MM.1S (cell line): ENCODE data around the gene MAGI1.

Experiments used
- DNase-seq: peaks from one replicate; pipeline ENCODE4 v3.0.0-alpha.2; 2015
- H2AFZ ChIP-seq: fragments of 300-600 bp; sonication (generic); 2 replicates; pipeline ENCODE4 v1.6.0; 2016; ENCODE audit warnings: antibody characterized with exemption, low read length
- H3F3A ChIP-seq: fragments of 300-600 bp; sonication (generic); 2 replicates; pipeline ENCODE4 v1.6.1; 2016; ENCODE audit warnings: mild to moderate bottlenecking, antibody characterized with exemption, low read length, moderate library complexity, mixed read lengths; ENCODE audit not compliant: insufficient read depth
- H3K27ac ChIP-seq: fragments of 300-600 bp; sonication (generic); 2 replicates; pipeline ENCODE4 v1.5.1; 2016; ENCODE audit warnings: mild to moderate bottlenecking, low read length
- H3K27me3 ChIP-seq: fragments of 300-600 bp; sonication (generic); replicated peaks from 2 replicates; pipeline ENCODE4 v1.6.0; 2016; ENCODE audit warnings: low read length; ENCODE audit not compliant: insufficient read depth
- H3K36me3 ChIP-seq: fragments of 300-600 bp; sonication (generic); replicated peaks from 2 replicates; pipeline ENCODE4 v1.6.1; 2016; ENCODE audit warnings: mild to moderate bottlenecking, low read length, mixed read lengths; ENCODE audit not compliant: insufficient read depth
- H3K4me1 ChIP-seq: fragments of 300-600 bp; sonication (generic); 2 replicates; pipeline ENCODE4 v1.6.1; 2016; ENCODE audit warnings: low read length, mixed read lengths
- H3K4me2 ChIP-seq: fragments of 300-600 bp; sonication (generic); 2 replicates; pipeline ENCODE4 v1.6.0; 2016; ENCODE audit warnings: low read depth, low read length
- H3K4me3 ChIP-seq: fragments of 300-600 bp; sonication (generic); 2 replicates; pipeline ENCODE4 v1.5.1; 2016; ENCODE audit warnings: low read length, mixed read lengths
- H3K79me2 ChIP-seq: fragments of 300-600 bp; sonication (generic); 2 replicates; pipeline ENCODE4 v1.6.1; 2016; ENCODE audit warnings: mixed run types, low read length, mixed read lengths
- H3K9ac ChIP-seq: fragments of 300-600 bp; sonication (generic); 2 replicates; pipeline ENCODE4 v1.6.1; 2016; ENCODE audit warnings: low read length, mixed read lengths
- H3K9me2 ChIP-seq: fragments of 300-600 bp; sonication (generic); replicated peaks from 2 replicates; pipeline ENCODE4 v1.6.1; 2016; ENCODE audit warnings: mild to moderate bottlenecking, low read length, mixed read lengths; ENCODE audit not compliant: insufficient read depth
- H3K9me3 ChIP-seq: fragments of 300-600 bp; sonication (generic); replicated peaks from 2 replicates; pipeline ENCODE4 v1.6.1; 2016; ENCODE audit warnings: mild to moderate bottlenecking, low read length, mixed read lengths; ENCODE audit not compliant: insufficient read depth
- H4K20me1 ChIP-seq: fragments of 300-600 bp; sonication (generic); 2 replicates; pipeline ENCODE4 v1.6.1; 2016; ENCODE audit warnings: mild to moderate bottlenecking, low read length, moderate library complexity, mixed read lengths; ENCODE audit not compliant: insufficient read depth
- CTCF ChIP-seq: fragments of 300-600 bp; sonication (generic); IDR thresholded peaks from 2 replicates; pipeline ENCODE4 v1.5.1; 2016; ENCODE audit warnings: antibody characterized with exemption, low read length, mixed read lengths
- EZH2 ChIP-seq: fragments of 300-600 bp; sonication (generic); optimal IDR thresholded peaks from 2 replicates; pipeline ENCODE3; 2017; ENCODE audit warnings: low read depth, mild to moderate bottlenecking, antibody characterized with exemption, low read length, mixed read lengths
- EZH2phosphoT487 ChIP-seq: fragments of 300-600 bp; sonication (generic); IDR thresholded peaks from 2 replicates; pipeline ENCODE4 v1.6.1; 2018; ENCODE audit warnings: antibody characterized with exemption, low read length

The MAGI1 gene

GRCh38 chr3:65439641-65440284, 599.0 kb downstream of the MAGI1 start:
- TF ChIP-seq EZH2, result no peak
- TF ChIP-seq EZH2phosphoT487, result no peak
- TF ChIP-seq CTCF, result peak; percentile 36

GRCh38 chr3:65438612-65439011, 600.1 kb downstream of the MAGI1 start:
- Histone ChIP-seq H4K20me1 (no peaks in the 10 kb centered on the region), H3K27me3 (no peaks in the 10 kb centered on the region), H3K27ac (no peak overlapping the region), H3K9ac (no peak overlapping the region), H2AFZ (no peak overlapping the region), H3K79me2 (no peaks in the 10 kb centered on the region), H3K4me3 (no peak overlapping the region), H3K4me2 (peak overlapping the region; percentile 11; the same call in 1 of the 2 replicates), H3K36me3 (no peaks in the 10 kb centered on the region), H3F3A (no peaks in the 10 kb centered on the region), H3K9me3 (no peaks in the 10 kb centered on the region), H3K9me2 (no peaks in the 10 kb centered on the region), H3K4me1 (no peaks in the 10 kb centered on the region)
- TF ChIP-seq EZH2phosphoT487 (no peak), CTCF (no peak), EZH2 (no peak)
- no peak for DNase-seq

More at GRCh38 chr3:65439641-65440284, 599.0 kb downstream of the MAGI1 start:
- H3K9me3 ChIP-seq, result no peaks in the 10 kb centered on the region
- H3K4me1 ChIP-seq, result no peaks in the 10 kb centered on the region
- H3K4me3 ChIP-seq, result no peak overlapping the region
- H3F3A ChIP-seq, result no peaks in the 10 kb centered on the region
- H3K36me3 ChIP-seq, result no peaks in the 10 kb centered on the region
- peak; percentile 69 for DNase-seq
- no peak overlapping the region for H3K9ac ChIP-seq
- no peaks in the 10 kb centered on the region for H4K20me1 ChIP-seq
- no peak overlapping the region for H3K4me2 ChIP-seq
- H3K27me3 ChIP-seq, result no peaks in the 10 kb centered on the region
- no peaks in the 10 kb centered on the region for H3K9me2 ChIP-seq
- H3K79me2 ChIP-seq, result no peaks in the 10 kb centered on the region
- H2AFZ ChIP-seq, result no peak overlapping the region
- H3K27ac ChIP-seq, result no peak overlapping the region

- Histone ChIP-seq H2AFZ (no peak overlapping the region), H3K36me3 (no peaks in the 10 kb centered on the region)
Measured at GRCh38 chr3:65438096-65438495, 600.6 kb downstream of the MAGI1 start.

More at GRCh38 chr3:65438096-65438495, 600.6 kb downstream of the MAGI1 start:
- H3K9me2 ChIP-seq, result no peaks in the 10 kb centered on the region
- H3F3A ChIP-seq, result no peaks in the 10 kb centered on the region
- no peaks in the 10 kb centered on the region for H3K9me3 ChIP-seq
- H3K79me2 ChIP-seq, result no peaks in the 10 kb centered on the region
- H3K4me3 ChIP-seq, result no peak overlapping the region
- peak overlapping the region; percentile 11; the same call in 1 of the 2 replicates for H3K4me2 ChIP-seq
- DNase-seq, result peak; percentile 47
- H3K9ac ChIP-seq, result no peak overlapping the region
- no peaks in the 10 kb centered on the region for H3K27me3 ChIP-seq
- H3K4me1 ChIP-seq, result no peaks in the 10 kb centered on the region
- H3K27ac ChIP-seq, result no peak overlapping the region
- TF ChIP-seq CTCF (no peak), EZH2phosphoT487 (no peak), EZH2 (no peak)
- no peaks in the 10 kb centered on the region for H4K20me1 ChIP-seq
